HuH-7.5 (cell line): ENCODE measurements around the gene METTL6.
"Not testable (repeated sequence)": the region's sequence is repeated elsewhere in the genome, so short reads cannot be mapped to it uniquely, and the experiment has no call there.

ENCODE experiments used
- DNase-seq: peaks from one replicate; pipeline ENCODE4 v3.0.0; 2011; ENCODE audit warnings: low spot score

Gene METTL6

GRCh38 chr3:15427182-15427880, at the start of gene METTL6, which contains the start of gene EAF1:
TSS of gene METTL6 (minus strand) at chr3:15427544. CDS start at chr3:15426511, 1,033 bp downstream.
TSS of gene EAF1 (plus strand) at chr3:15427598. CDS start at chr3:15427780, 182 bp downstream.
- DNase-seq = peak; percentile 82

- DNase-seq = no peak
Measured at GRCh38 chr3:15476378-15476777, 49.0 kb upstream of the METTL6 start.

GRCh38 chr3:15475161-15475560, 47.8 kb upstream of the METTL6 start:
- DNase-seq = no peak

GRCh38 chr3:15471861-15472260, 44.5 kb upstream of the METTL6 start:
- no peak for DNase-seq

- DNase-seq = no peak
Measured at GRCh38 chr3:15470849-15471248, 43.5 kb upstream of the METTL6 start.

GRCh38 chr3:15470261-15470660, 42.9 kb upstream of the METTL6 start:
- DNase-seq = no peak

GRCh38 chr3:15467227-15468181, 40.2 kb upstream of the METTL6 start:
- DNase-seq = no peak

GRCh38 chr3:15465876-15466585, 38.7 kb upstream of the METTL6 start:
- DNase-seq = no peak

- no peak for DNase-seq
Measured at GRCh38 chr3:15462451-15462850, 35.1 kb upstream of the METTL6 start.

GRCh38 chr3:15460891-15461531, 33.7 kb upstream of the METTL6 start:
- DNase-seq = no peak

GRCh38 chr3:15458212-15458780, 31.0 kb upstream of the METTL6 start:
- peak; percentile 46 for DNase-seq

GRCh38 chr3:15456915-15457314, 29.6 kb upstream of the METTL6 start:
- not testable (repeated sequence) for DNase-seq

GRCh38 chr3:15456321-15456720, 29.0 kb upstream of the METTL6 start:
- no peak for DNase-seq

GRCh38 chr3:15455756-15456155, 28.4 kb upstream of the METTL6 start:
- no peak for DNase-seq

- DNase-seq = no peak
Measured at GRCh38 chr3:15454965-15455364, 27.6 kb upstream of the METTL6 start.

- no peak for DNase-seq
Measured at GRCh38 chr3:15453991-15454625, 26.8 kb upstream of the METTL6 start.

- no peak for DNase-seq
Measured at GRCh38 chr3:15453501-15453900, 26.2 kb upstream of the METTL6 start.

GRCh38 chr3:15452961-15453360, 25.6 kb upstream of the METTL6 start:
- no peak for DNase-seq

- no peak for DNase-seq
Measured at GRCh38 chr3:15452156-15452555, 24.8 kb upstream of the METTL6 start.

- DNase-seq = no peak
Measured at GRCh38 chr3:15451216-15452113, 24.1 kb upstream of the METTL6 start.
